Activated T-cell treated with anti-CD3 and anti-CD28 coated beads, Interleukin-2, amount 50 U/mL, for 48 hours (primary cell): ENCODE measurements around the gene C3.
"Not testable (repeated sequence)": the region's sequence is repeated elsewhere in the genome, so short reads cannot be mapped to it uniquely, and the experiment has no call there.

Experiments
- DNase-seq, 2 experiments: peaks; one replicate each; pipeline ENCODE4 v3.0.0-alpha.2; 2020

The C3 gene

DNA sequence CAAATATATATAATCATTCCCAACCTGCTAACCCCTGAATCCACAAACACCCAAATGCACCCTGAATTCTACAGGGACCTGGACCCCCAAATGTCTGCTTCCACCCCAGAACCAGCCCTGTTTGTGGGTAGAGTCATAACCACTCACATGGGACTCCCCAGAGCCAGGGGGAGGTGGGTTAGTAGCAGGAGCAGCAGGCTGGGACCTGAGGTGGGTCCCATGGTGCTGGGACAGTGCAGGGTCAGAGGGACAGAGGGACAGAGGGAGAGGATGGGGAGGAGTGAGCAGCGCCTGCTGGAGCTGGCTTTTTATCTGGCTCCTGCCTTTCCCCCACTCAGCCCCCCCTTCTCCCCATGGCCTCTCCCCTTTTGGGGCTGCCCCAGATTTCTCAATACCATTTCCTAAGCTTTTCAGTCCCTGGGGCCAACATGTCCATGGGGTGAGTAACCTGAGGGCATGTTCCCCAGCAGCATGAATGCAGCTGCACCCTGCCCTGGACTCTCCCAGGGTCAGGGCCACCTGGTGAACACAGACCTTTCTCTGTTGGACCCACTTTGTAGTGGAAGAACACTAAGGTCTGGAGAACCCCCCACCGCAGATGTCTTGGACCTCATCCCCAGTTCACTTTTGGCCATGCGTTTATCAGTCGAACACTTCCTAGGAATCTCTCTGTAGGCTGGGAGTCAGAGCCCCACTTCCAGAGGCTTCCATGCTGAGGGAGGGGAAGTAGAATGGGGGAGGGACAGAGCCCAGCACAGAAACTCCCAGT, at the start of gene C3:
C3 (minus strand) TSS at position 282 of the 769 bp plus-strand sequence; CDS start at position 221, 61 bp downstream.
- no peak for DNase-seq

DNA sequence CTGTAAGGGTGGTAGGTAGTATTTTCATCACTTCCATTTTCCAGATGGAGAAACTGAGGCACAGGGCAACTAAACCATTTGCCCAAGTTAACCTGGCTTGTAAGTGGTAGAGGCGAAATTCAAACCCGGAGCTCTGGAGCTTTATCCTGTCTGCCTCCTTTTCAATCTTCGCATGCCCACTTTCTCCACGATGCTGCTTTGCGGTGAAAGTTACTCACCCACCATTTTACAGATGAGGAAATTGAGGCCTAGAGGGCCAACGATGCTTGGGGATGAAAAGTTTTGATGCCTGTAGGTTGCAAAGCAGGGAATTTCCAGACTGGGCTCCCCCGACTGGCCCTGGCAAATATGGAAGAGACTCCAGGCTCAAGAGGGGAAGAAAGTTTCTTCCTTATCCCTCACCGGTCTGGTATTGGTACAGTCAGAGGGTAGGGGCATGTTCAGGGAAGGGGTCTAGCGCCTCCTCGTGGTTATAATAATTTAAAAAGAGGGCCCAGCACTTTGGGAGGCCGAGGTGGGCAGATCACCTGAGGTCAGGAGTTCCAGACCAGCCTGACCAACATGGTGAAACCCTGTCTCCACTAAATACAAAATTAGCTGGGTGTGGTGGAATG, 48.7 kb upstream of the C3 start:
- DNase-seq = peak in 1 of 2 experiments; percentile 37

DNA sequence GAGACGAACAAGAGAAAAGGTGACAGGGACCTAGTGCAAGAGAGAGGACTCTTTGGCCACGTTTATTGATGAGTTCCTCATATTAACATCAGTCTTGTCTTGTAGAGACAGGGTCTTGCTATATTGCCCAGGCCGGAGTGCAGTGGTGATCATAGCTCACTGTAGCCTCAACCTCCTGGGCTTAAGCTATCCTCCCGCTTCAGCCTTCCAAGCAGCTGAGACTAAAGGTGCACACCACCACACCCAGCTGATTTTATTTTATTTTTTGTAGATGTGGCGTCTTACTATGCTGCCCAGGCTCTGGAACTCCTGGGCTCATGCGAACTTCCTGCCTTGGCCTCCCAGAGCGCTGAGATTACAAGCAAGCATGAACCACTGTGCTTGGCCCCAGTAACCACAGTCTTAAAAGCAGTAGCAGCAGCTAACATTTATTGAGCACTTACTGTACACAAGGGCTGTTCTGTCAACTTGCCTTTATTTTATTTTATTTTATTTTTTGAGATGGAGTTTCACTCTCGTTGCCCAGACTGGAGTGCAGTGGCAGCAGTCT, 47.9 kb upstream of the C3 start:
- no peak for DNase-seq

DNA sequence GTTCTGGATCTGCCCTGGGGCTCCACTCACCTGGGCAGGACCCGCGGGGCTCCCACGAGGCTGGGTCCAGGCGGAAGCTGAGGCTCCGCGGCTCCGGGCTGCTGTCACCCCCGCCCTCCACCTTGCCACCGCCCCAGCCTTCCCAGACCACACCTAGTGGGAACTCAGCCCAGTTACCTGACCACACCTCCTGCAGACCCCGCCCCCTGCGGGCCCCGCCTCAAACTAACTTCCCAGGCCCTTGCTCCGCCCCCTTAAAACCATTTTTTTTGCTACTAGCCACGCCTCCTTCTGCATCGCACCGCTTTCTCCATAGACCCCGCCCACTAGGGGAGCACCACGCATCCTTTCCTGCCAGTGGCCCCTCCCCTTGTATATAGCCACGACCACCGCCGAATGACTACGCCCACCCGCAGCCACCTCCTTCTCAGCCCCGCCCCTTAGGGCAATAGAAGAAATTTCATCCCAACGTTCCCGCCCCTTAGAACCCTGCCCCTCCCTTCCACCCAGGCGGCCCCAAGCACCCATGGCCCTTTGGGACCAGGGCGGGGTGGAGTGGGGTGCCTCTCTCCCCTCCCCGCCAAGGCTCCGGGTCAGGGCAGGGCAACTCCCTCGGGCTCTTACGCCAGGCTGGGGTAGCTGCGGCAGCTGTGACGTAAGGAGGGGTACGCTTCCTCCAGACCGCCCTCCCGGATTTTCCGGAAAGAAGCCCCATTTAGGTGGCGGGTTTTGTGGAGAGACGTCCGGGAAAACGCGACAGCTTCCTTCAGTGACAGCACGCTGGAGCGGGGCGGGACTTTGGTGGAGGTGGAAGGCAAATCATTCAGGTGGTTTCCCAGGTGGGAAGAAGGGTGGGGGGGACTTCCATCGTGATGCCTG, 47.1 kb upstream of the C3 start, which contains the start of gene SH2D3A:
SH2D3A (minus strand) TSS at position 79 of the 879 bp plus-strand sequence. CDS start 3,687 bp downstream, outside the sequence.
- peak; percentile 96 for DNase-seq

DNA sequence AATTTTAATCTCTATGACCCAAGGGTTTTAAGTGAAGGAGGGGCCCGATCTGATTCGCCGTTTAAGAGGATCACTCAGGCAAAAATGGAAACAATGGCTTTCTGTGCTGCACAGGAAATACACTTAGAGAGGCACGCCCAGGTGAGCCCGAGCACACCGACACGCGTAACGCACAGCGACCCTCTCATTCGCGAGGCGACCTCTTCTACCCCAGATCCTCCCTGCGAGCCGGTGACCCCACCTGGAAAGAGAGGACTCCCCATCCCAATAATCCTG, 46.6 kb upstream of the C3 start:
- DNase-seq = no peak

DNA sequence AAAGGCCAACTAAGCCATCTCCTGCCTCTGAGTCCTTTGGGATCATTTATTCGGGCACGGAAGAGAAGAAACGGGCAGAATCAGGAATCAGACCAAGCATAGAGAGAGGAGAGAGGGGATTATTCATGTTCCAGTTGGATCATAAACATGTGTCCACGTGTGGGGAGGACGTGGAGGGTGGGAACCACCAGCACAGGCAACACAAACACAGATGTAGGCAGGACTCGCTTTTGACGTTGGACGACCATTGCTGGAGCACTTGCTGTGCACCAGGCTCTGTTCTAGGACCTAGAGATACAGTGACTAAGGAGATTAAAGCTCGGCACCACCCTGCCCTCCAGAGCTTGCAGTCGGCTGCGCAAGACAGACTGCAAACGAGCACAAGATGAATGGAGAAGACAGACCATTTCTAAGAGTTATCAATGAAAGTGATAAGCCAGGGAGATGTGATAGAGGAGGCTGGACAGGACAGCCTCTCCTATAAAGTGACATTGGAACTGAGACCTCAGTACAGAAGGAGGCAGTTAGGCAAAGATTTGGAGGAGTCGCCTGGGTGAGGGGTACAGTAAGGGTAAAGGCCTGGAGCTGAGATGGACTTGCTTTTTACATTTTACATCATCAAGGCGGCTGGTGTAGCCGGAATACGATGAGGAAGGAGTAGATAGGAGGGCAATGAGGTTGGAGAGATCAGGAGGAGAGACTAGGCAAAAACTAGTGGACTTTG, 46.1 kb upstream of the C3 start:
- peak in 1 of 2 experiments; percentile 42 for DNase-seq

DNA sequence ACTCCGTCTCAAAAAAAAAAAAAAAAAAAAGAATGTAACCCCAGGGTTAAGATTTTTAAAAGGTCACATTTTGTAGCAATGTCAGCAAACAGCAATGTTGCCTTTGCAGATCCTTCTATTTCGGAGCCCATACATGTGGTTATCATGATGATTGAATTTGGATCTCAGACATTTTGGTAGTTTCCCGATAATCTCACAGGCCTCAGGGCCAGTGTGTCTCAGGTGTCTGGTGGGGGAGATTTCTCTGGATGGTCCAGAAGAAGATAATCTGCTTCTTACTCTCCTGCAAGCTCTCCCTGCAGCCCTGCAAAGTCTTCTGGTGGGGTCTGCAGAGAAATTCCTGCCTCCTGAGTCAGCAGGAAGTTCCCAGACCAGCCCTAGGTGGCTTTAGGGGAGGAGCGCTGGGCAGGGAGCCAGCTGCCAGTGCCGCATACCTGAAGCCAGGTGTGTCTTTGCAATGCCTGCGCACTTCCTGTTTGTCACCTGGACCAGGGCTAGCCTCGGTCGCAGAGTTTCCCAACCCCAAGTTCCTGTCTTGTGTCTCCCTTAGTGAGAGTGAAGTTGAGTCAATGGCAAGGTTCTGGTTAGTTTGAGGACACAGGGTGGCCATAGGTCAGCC, 45.4 kb upstream of the C3 start:
- no peak for DNase-seq

DNA sequence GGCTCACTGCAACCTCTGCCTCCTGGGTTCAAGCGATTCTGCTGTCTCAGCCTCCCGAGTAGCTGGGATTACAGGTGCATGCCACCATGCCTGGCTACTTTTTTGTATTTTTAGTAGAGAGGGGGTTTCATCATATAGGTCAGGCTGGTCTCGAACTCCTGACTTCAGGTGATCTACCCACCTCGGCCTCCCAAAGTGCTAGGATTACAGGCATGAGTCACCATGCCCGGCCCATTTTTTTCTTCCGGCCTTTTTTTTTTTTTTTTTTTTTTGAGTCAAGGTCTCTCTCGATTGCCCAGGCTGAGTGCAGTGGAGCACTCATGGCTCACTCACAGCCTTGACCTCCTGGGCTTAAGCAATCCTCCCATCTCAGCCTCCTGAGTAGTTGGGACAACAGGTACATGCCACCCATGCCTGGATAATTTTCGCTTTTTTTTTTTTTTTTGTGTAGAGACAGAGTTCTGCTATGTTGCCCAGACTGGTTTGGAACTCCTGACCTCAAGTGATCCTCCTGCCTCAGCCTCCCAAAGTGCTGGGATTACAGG, 41.9 kb upstream of the C3 start:
- not testable (repeated sequence) for DNase-seq

DNA sequence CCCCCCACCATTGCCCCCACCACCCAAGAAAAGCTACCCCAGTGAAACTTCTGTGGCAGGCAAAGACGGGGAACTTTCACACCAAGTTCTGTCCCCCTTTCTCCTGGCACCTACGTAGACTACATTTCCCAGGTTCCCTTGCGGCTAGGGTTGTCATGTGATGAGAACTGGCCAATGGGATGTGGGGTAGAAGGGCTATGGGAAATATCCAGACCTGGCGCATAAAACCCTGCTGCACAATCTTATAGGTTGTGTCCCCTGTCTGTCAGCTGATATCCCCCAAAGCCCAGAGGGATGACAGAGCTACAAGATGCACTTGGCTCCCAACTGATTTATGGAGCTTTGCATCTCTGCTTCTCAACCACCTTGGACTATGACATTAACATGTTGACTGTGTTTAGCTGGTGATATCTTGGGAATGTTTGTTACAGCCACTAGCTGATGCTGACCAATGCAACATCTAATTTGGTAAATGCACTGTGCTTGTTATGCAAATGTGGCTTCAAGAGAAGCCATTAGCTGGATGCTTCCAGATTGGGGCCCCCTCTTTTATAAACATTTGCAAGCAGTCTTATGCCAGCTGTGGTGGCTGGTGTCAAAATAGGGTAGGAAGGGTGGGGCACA, 40.7 kb upstream of the C3 start:
- DNase-seq = peak in 1 of 2 experiments; percentile 57

DNA sequence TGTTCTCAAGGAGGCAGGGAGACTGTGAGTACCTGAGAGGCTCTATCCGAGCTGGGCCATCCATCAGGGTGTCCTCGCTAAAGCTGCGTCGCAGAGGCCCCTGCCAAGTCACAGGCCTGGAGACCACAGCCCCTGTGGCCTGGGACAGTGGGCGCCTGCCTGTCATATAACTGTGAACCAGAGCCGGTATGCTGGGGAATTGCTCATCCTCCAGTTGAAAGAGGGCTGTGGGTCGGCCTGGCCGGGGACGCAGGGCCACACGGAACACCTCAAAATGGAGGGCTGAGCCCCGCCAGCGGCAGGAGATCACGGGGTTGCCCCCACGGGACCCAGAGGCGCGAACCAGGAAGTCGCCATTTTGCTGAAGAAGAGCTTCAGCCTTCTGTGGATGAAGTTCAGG, 40.2 kb upstream of the C3 start:
- DNase-seq = no peak

DNA sequence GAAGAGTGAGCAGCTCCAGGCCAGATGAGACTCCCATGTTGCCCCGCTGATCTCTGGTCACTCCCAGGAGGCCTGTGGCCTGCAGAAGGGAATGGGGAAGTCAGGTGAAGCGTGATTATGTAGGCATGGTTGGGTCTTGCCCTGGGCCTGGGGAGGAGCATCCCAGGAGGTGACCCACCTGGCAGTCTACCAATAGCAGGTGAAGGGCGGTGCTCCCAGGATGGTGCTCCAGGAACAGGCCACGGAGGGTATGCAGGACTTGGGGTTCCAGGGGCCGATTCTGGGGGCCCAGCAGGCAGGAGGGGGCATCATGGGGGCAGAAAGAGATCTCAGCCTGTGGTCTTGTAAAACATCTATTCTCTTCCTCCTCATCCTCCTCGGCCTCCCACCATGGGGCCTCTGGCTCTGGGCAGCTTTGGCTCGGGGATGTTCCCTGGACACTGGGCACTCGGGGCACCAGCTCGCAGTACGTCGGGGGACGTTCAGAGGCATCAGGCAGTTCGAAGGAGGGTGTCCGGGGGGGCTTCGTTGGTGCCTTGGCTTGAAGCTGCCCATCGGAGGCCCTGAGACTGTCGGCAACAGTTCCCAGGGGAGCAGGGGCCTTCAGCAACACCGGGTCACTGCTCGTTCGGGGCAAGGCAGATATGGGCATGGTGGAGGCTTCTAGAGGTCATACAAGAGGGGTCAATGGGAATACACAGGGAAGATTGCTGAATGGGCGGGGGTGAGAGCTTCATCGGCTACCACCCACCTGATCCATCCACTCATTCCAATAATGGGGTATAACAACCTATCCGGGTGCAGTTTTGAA, 34.4 kb upstream of the C3 start:
- no peak for DNase-seq

DNA sequence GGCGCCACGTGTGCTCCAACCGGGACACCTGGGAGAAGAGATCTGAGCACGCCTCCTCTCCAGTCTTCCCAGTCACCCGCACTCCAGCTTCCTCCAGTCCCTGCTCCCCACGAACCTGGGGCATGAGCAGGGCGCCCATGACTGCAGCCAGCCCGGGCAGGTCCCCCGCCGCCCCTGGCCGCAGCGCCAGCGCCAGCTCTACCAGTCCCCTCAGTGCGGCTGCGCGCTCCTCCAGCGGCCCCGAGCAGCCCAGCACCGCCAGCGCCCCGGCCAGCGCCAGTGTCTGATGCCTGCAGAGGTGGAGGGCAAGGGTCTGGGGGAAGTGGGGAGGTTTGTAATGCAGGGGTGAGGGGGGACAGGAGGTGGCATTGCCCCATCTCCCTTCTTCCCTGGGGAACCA, 33.7 kb upstream of the C3 start:
- no peak for DNase-seq

DNA sequence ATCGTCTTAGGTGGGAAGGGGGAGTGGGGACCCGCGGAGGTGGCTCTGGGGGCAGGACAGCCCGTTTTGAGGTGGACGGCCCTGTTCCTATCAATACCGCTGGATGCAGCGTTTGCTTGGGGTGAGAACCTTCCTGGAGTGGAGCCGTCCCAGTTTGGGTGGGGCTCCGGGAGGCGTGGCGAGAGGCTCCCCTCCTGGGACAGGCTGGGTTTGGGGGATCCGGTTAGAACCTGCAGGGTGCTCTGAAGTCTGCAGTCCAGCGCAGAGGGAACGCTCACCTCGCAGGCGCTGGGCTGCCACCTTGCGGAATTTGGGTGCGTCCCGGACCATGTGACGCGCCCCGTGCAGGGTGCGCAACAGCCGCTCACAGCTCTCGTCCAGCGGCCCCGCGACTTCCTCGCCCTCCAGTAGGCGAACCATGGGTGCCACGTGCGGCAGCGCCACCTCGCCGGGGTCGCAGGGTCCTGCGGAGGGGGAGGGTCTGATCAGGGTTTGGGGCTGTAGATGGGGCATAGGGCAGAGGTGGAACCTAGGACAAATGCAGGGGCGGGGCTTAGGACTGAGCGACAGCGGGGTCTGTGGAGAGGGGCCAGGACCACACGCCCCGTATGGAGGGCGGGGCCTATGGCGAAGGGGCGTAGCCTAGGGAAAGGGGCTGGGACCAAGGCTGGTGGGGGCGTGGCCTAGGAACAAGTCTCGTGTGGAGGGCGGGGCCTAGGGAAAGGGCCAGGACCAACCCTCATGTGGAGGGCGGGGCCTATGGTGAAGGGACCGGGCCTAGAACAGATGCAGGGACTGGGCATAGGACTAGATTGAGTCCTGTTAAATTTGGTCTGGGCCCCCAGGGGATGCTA, 33.0 kb upstream of the C3 start:
- peak; percentile 93 to 94 for DNase-seq

DNA sequence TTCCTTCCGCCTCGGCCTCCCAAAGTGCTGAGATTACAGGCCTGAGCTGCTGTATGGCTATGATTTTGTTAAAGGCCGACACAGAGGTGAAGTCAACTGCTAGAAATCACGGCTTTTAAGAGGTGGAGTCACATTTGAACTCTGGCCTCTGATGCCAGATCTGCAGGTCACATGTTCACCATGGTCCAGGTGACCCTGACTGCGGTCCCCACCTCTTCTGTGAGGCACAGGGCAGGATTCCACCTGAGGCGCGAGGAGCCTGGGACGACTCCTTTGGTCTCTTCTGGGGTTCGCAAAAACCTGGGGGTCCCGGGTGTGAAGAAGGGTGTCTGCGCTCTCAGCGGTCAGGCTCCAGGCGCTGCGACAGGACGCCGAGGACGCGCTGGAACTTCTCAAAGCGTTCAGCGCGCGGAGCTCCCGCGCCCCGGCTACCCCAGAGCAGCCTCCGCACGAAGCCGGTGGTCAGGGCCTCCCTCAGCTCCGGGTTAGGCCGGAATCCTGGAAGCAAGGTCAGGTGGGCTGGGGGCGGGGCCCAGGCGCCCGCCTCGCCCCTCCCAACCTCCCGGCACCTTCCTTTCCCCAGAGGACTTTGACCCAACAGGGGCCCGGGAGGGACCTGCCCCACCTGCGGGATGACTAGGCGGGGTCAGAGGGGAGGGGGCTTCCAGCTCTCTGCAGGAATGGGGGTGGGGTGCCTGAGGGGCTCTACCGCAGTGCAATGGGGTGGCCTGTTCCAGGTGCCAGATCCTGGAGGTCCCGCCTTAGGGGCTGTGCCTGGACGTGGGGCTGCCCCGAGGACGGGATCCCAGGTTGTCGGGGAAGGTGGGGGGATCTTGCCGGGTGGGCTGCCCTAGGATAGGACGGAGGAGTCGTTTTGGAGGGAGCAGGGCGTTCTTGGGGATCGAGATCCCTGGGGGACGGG, 32.1 kb upstream of the C3 start:
- no peak for DNase-seq

DNA sequence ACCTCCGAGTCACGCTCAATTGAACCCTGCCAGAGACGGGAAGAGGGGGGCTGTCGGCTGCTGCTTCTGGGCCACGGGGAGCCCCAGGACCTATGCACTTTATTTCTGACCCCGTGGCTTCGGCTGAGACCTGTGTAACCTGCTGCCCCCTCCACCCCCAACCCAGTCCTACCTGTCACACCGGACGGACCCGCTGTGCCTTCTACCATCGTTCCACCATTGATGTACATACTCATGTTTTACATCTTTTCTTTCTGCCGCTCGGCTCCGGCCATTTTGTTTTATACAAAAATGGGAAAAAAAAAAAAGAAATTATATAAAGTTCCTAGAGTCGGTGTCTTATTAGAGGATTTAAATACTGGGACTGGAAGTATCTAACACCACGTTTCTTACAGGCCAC, 30.7 kb upstream of the C3 start:
- no peak for DNase-seq

DNA sequence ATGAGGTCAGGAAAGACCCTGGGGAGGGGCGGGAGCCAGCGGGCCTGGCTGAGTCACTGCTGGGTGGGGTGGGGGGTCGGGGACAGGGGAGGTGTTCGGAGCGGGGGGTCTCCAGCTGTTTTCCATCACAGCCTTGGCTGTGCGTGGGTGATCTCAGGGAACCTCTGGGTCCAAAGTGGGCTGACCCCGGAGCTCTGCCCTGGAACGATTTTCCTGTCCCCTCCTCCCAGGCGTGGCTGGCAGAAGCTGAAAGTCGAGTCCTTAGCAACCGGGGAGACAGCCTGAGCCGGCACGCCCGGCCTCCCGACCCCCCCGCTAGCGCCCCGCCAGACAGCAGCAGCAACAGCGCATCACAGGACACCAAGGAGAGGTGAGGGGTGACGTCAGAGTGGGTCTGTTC, 29.6 kb upstream of the C3 start:
- no peak for DNase-seq

DNA sequence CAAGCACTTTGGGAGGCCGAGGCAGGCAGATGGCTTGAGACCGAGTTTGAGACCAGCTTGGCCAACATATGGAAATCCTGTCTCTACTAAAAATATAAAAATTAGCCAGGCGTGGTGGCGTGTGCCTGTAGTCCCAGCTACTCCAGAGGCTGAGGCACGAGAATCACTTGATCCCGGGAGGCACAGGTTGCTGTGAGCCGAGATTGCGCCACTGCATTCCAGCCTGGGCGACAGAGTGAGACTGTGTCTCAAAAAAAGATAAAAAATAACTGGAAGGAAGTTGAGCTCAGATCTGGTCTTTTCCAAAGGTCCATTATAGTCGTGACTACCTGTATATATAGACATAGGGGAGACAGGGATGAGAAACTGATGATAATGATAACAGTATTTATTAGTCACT, 28.1 kb upstream of the C3 start:
- DNase-seq = not testable (repeated sequence)

DNA sequence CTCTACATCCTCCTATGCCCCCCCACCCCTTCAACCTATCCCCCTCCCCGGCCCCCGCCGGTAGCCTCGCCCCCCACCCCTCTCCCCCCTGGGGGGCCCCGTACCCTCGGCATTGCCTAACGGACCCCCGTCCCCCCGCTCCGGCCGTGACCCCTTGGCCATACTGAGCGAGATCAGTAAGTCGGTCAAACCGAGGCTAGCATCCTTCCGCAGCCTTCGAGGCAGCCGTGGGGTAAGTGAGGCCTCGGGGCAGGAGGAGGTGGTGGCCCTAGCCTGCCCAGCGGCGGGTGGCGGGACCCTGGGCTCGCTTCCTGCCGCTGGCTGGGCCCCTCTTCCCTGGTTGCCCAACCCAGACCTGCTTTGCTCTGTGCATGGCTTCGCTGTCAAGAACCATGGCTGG, 25.5 kb upstream of the C3 start:
- no peak for DNase-seq
